ENCODE results near the gene HRK.

GRCh38 chr12:116891019-116891418, 9.8 kb upstream of the HRK start:
- TF ChIP-seq EZH2phosphoT487 (IDR thresholded peaks at IDR 0.05; ENCODE audit: borderline replicate concordance, low read length) = no peak
- TF ChIP-seq, protein P1, sequence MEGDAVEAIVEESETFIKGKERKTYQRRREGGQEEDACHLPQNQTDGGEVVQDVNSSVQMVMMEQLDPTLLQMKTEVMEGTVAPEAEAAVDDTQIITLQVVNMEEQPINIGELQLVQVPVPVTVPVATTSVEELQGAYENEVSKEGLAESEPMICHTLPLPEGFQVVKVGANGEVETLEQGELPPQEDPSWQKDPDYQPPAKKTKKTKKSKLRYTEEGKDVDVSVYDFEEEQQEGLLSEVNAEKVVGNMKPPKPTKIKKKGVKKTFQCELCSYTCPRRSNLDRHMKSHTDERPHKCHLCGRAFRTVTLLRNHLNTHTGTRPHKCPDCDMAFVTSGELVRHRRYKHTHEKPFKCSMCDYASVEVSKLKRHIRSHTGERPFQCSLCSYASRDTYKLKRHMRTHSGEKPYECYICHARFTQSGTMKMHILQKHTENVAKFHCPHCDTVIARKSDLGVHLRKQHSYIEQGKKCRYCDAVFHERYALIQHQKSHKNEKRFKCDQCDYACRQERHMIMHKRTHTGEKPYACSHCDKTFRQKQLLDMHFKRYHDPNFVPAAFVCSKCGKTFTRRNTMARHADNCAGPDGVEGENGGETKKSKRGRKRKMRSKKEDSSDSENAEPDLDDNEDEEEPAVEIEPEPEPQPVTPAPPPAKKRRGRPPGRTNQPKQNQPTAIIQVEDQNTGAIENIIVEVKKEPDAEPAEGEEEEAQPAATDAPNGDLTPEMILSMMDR (conservative IDR thresholded peaks at IDR 0.05; ENCODE audit: low read depth, low read length) = no peak

Measured in PC-3 (cell line).